IMR-90 (cell line): ENCODE results near the gene PDCD2. TPM values are rescaled to one million over a fixed set of nuclear protein-coding genes. Genes with fewer than 3 reads are reported as not detected.

Source experiments
- ATAC-seq: fragments of 200-7000 bp; cut with Tn5 transposase; 2 replicates; pipeline ENCODE4 v1.9.1; 2020; ENCODE audit warnings: low read depth, mild to moderate bottlenecking, moderate library complexity
- BruUV-seq: library from RNA; stranded (reverse); fragments of 400-500 nt; replicated peaks from 2 replicates; lab custom pipeline; 2021; lab: Mats Ljungman, UMichigan
- CTCF ChIA-PET: fragments of 300-600 bp; formaldehyde crosslinking; extraction: SDS; loops from one replicate; lab custom pipeline; 2021; ENCODE audit warnings: antibody characterized with exemption; lab: Yijun Ruan, JAX
- POLR2A ChIA-PET: fragments of 300-600 bp; sonication (Branson Sonifier 250); formaldehyde crosslinking; loops from one replicate; lab custom pipeline; 2022; ENCODE audit warnings: antibody characterized with exemption; ENCODE audit not compliant: unreplicated experiment; lab: Charles Lee
- DNase-seq: peaks from one replicate; pipeline ENCODE4 v3.0.0; 2013
- H2AFZ ChIP-seq: replicated peaks from 2 replicates; pipeline ENCODE3; 2013; ENCODE audit warnings: low read length, mild to moderate bottlenecking; ENCODE audit not compliant: poor library complexity
- H2AK5ac ChIP-seq: 2 replicates; pipeline ENCODE4 v1.6.1; 2013; ENCODE audit warnings: low read depth, low read length, inconsistent platforms
- H2AK9ac ChIP-seq: replicated peaks from 2 replicates; pipeline ENCODE3; 2013; ENCODE audit warnings: mild to moderate bottlenecking, low read depth, low read length, moderate library complexity; ENCODE audit not compliant: poor library complexity
- H2BK120ac ChIP-seq: 2 replicates; pipeline ENCODE4 v1.6.1; 2013; ENCODE audit warnings: low read depth, low read length, inconsistent platforms
- H2BK15ac ChIP-seq: 3 replicates; pipeline ENCODE4 v1.6.1; 2013; ENCODE audit warnings: low read depth, low read length, inconsistent platforms
- H2BK20ac ChIP-seq: 2 replicates; pipeline ENCODE4 v1.6.1; 2013; ENCODE audit warnings: low read depth, mild to moderate bottlenecking, inconsistent platforms, low read length, moderate library complexity
- H2BK5ac ChIP-seq: 2 replicates; pipeline ENCODE4 v1.6.1; 2013; ENCODE audit warnings: mild to moderate bottlenecking, low read depth, low read length, inconsistent platforms; ENCODE audit not compliant: poor library complexity, severe bottlenecking
- H3K14ac ChIP-seq: replicated peaks from 2 replicates; pipeline ENCODE4 v1.6.1; 2013; ENCODE audit warnings: low read depth, low read length, inconsistent platforms
- H3K18ac ChIP-seq: 2 replicates; pipeline ENCODE4 v1.6.1; 2013; ENCODE audit warnings: low read depth, low read length, control low read depth
- H3K23ac ChIP-seq: 2 replicates; pipeline ENCODE4 v1.6.1; 2013; ENCODE audit warnings: low read depth, low read length, inconsistent platforms
- H3K27ac ChIP-seq: 2 replicates; pipeline ENCODE4 v1.5.1; 2013; ENCODE audit warnings: mild to moderate bottlenecking, control low read depth, low read length; ENCODE audit not compliant: insufficient read depth
- H3K27me3 ChIP-seq: 2 replicates; pipeline ENCODE4 v1.6.1; 2013; ENCODE audit warnings: low read length; ENCODE audit not compliant: control insufficient read depth, insufficient read depth
- H3K36me3 ChIP-seq: 2 replicates; pipeline ENCODE4 v1.6.1; 2013; ENCODE audit warnings: low read length, mixed read lengths; ENCODE audit not compliant: control insufficient read depth, insufficient read depth
- H3K4ac ChIP-seq: 2 replicates; pipeline ENCODE4 v1.6.1; 2013; ENCODE audit warnings: low read depth, low read length, inconsistent platforms
- H3K4me1 ChIP-seq: 2 replicates; pipeline ENCODE4 v1.6.1; 2013; ENCODE audit warnings: low read length, mixed read lengths; ENCODE audit not compliant: control insufficient read depth, insufficient read depth
- H3K4me2 ChIP-seq: 2 replicates; pipeline ENCODE4 v1.6.1; 2013; ENCODE audit warnings: low read depth, mild to moderate bottlenecking, control low read depth, low read length, moderate library complexity
- H3K4me3 ChIP-seq: 2 replicates; pipeline ENCODE4 v1.5.1; 2013; ENCODE audit warnings: low read depth, mild to moderate bottlenecking, control low read depth, low read length, moderate library complexity; ENCODE audit not compliant: insufficient read depth
- H3K56ac ChIP-seq: 2 replicates; pipeline ENCODE4 v1.6.1; 2013; ENCODE audit warnings: low read length, inconsistent platforms; ENCODE audit not compliant: insufficient read depth; ENCODE audit errors: extremely low read depth
- H3K79me1 ChIP-seq, 2 experiments: 2 replicates each; pipeline ENCODE4 v1.6.1; 2013; ENCODE audit warnings: low read length in 2 of 2, inconsistent platforms in 1 of 2, low read depth in 1 of 2
- H3K9ac ChIP-seq: 2 replicates; pipeline ENCODE4 v1.6.1; 2013; ENCODE audit warnings: low read depth, low read length, control low read depth
- H3K9me1 ChIP-seq: 2 replicates; pipeline ENCODE4 v1.6.1; 2013; ENCODE audit warnings: low read length, inconsistent platforms; ENCODE audit not compliant: insufficient read depth
- H3K9me3 ChIP-seq: 2 replicates; pipeline ENCODE4 v1.6.1; 2013; ENCODE audit warnings: low read length; ENCODE audit not compliant: control insufficient read depth, insufficient read depth
- H4K20me1 ChIP-seq: 2 replicates; pipeline ENCODE4 v1.6.1; 2013; ENCODE audit warnings: low read length, inconsistent platforms; ENCODE audit not compliant: insufficient read depth
- H4K5ac ChIP-seq: 2 replicates; pipeline ENCODE4 v1.6.1; 2013; ENCODE audit warnings: mild to moderate bottlenecking, low read depth, low read length, control low read depth
- H4K8ac ChIP-seq, 2 experiments: 2 replicates each; pipeline ENCODE4 v1.6.1; 2013; ENCODE audit warnings: low read depth in 2 of 2, low read length in 2 of 2, control low read depth in 1 of 2, inconsistent platforms in 1 of 2
- H4K91ac ChIP-seq: 2 replicates; pipeline ENCODE4 v1.6.1; 2013; ENCODE audit warnings: low read depth, low read length, inconsistent platforms; ENCODE audit not compliant: insufficient read depth
- BHLHE40 ChIP-seq: fragments of 150-350 bp; IDR thresholded peaks from 2 replicates; pipeline ENCODE4 v1.6.1; 2016; ENCODE audit warnings: mild to moderate bottlenecking, low read depth, low read length
- CEBPB ChIP-seq: IDR thresholded peaks from 2 replicates; pipeline ENCODE4 v1.6.1; 2012; ENCODE audit warnings: low read depth, low read length, improper control_type of control experiment
- CHD1 ChIP-seq: IDR thresholded peaks from 2 replicates; pipeline ENCODE4 v1.6.1; 2012; ENCODE audit warnings: low read depth, low read length, improper control_type of control experiment
- CTCF ChIP-seq: conservative IDR thresholded peaks from 2 replicates; pipeline ENCODE4 v1.5.1; 2012; ENCODE audit warnings: mild to moderate bottlenecking, low read depth, low read length, improper control_type of control experiment
- ELK1 ChIP-seq: fragments of 150-350 bp; IDR thresholded peaks from 2 replicates; pipeline ENCODE4 v1.6.1; 2016; ENCODE audit warnings: low read depth, mild to moderate bottlenecking, low read length, moderate library complexity, borderline replicate concordance
- FOS ChIP-seq: fragments of 150-350 bp; IDR thresholded peaks from 2 replicates; pipeline ENCODE4 v1.6.1; 2016; ENCODE audit warnings: low read depth, low read length
- MAFK ChIP-seq: IDR thresholded peaks from 2 replicates; pipeline ENCODE4 v1.6.1; 2012; ENCODE audit warnings: low read depth, low read length, improper control_type of control experiment
- MAZ ChIP-seq: IDR thresholded peaks from 2 replicates; pipeline ENCODE4 v1.6.1; 2012; ENCODE audit warnings: low read depth, mild to moderate bottlenecking, low read length, improper control_type of control experiment, moderate library complexity, borderline replicate concordance
- MXI1 ChIP-seq: IDR thresholded peaks from 2 replicates; pipeline ENCODE4 v1.6.1; 2012; ENCODE audit warnings: low read depth, mild to moderate bottlenecking, low read length, moderate library complexity, borderline replicate concordance
- NFE2L2 ChIP-seq: fragments of 150-350 bp; IDR thresholded peaks from 2 replicates; pipeline ENCODE4 v1.6.1; 2016; ENCODE audit warnings: low read depth, mild to moderate bottlenecking, low read length
- POLR2A ChIP-seq: IDR thresholded peaks from 2 replicates; pipeline ENCODE4 v1.6.1; 2012; ENCODE audit warnings: mild to moderate bottlenecking, low read depth, low read length
- RAD21 ChIP-seq: IDR thresholded peaks from 2 replicates; pipeline ENCODE4 v1.6.1; 2012; ENCODE audit warnings: low read length, improper control_type of control experiment
- RCOR1 ChIP-seq: IDR thresholded peaks from 2 replicates; pipeline ENCODE4 v1.6.1; 2012; ENCODE audit warnings: mild to moderate bottlenecking, low read length, improper control_type of control experiment; ENCODE audit not compliant: insufficient replicate concordance
- RFX5 ChIP-seq: IDR thresholded peaks from 2 replicates; pipeline ENCODE4 v1.8.0; 2012; ENCODE audit warnings: low read depth, mild to moderate bottlenecking, low read length, moderate library complexity
- SMC3 ChIP-seq: fragments of 150-350 bp; IDR thresholded peaks from 2 replicates; pipeline ENCODE4 v1.6.1; 2016; ENCODE audit warnings: low read depth, mild to moderate bottlenecking, antibody characterized with exemption, low read length, moderate library complexity
- USF2 ChIP-seq: fragments of 150-350 bp; IDR thresholded peaks from 2 replicates; pipeline ENCODE4 v1.6.1; 2017; ENCODE audit warnings: mild to moderate bottlenecking, antibody characterized with exemption, low read length, low read depth
- WGBS, 2 experiments: methylation state at CpG; one replicate each; pipeline versions ENCODE4 v1.1.5 to v1.1.7; 2013; ENCODE audit warnings: missing lambda C conversion rate in 2 of 2; ENCODE audit not compliant: insufficient read length in 1 of 2; ENCODE audit errors: extremely low coverage in 2 of 2; 5-methylcytosine and 5-hydroxymethylcytosine counted together
- dilution Hi-C: fragments of 300-500 bp; cut with HindIII; formaldehyde crosslinking; loops from one replicate; pipeline ENCODE4 v1.14.3; 2018; ENCODE audit warnings: low sequenced_read_pairs; ENCODE audit not compliant: unreplicated experiment
- in situ Hi-C: fragments of 300-500 bp; cut with MboI; formaldehyde crosslinking; loops from 3 replicates; pipeline ENCODE4 v1.14.3; 2019; ENCODE audit warnings: low sequenced_read_pairs, inconsistent platforms, mixed read lengths
- intact Hi-C: fragments of 100-400 bp; cut with micrococcal nuclease; formaldehyde crosslinking; loops from 2 replicates; pipeline ENCODE4 v1.10.0; 2022
- polyA plus RNA-seq, 3 experiments: library from polyadenylated mRNA; depleted of rRNA; stranded (reverse); fragments of >200 nt; gene quantifications; 2 replicates each; pipeline ENCODE4 v1.2.3, GENCODE V29; 2012; ENCODE audit warnings: low replicate concordance in 1 of 3
- total RNA-seq: library from RNA; depleted of rRNA; stranded (reverse); fragments of >200 nt; gene quantifications from 2 replicates; pipeline ENCODE4 v1.2.3, GENCODE V29; 2012

Gene PDCD2
- total and polyA plus RNA-seq, 2 of the 4 experiments (the other 2 are of a cell fraction): 46.1 to 48.8 TPM

- no peaks in the 10 kb centered on the region for H4K20me1 ChIP-seq
- no peak overlapping the region for H2AK9ac ChIP-seq
- no peaks in the 10 kb centered on the region for H3K9me3 ChIP-seq
- no peaks in the 10 kb centered on the region for H3K4me1 ChIP-seq
- H2BK5ac ChIP-seq: no peak overlapping the region
- no peak overlapping the region for H3K27ac ChIP-seq
- no peaks in the 10 kb centered on the region for H3K27me3 ChIP-seq
- ATAC-seq (no peak), DNase-seq (no peak)
- CTCF ChIA-PET: interaction anchor here (0.7 kb wide), 1 partner anchor 694 kb away, joined by 4 read pairs; no protein-coding TSS in a partner anchor
- no peak overlapping the region for H4K5ac ChIP-seq
- POLR2A ChIA-PET: no interaction called here
- no peaks in the 10 kb centered on the region for H3K9me1 ChIP-seq
- H3K23ac ChIP-seq: no peak overlapping the region
- H3K36me3 ChIP-seq: no peaks in the 10 kb centered on the region
- no peak overlapping the region for H2BK120ac ChIP-seq
- 20% methylated on average over 1 of the region's 7 CpGs; no CpG with 5 or more reads in 1 of the 2 experiments for WGBS, 2 experiments
- intact Hi-C loops (loop anchor here (10.0 kb wide), 1 partner anchor 1001 kb away; no protein-coding TSS in a partner anchor), in situ Hi-C loops (no loop called here), dilution Hi-C loops (no loop called here)
- no peak overlapping the region for H4K8ac ChIP-seq
- no peak overlapping the region for H2BK20ac ChIP-seq
- H3K79me1 ChIP-seq: no peaks in the 10 kb centered on the region
- no TSS peak for BruUV-seq
- no peak overlapping the region for H2BK15ac ChIP-seq
- no peak overlapping the region for H2AK5ac ChIP-seq
- H3K14ac ChIP-seq: no peak overlapping the region
- no peak overlapping the region for H3K4me2 ChIP-seq
- no peak overlapping the region for H3K4ac ChIP-seq
- no peak overlapping the region for H3K18ac ChIP-seq
- no peak for TF ChIP-seq ELK1
- no peak for TF ChIP-seq NFE2L2
- TF ChIP-seq MAFK: no peak
- no peak for TF ChIP-seq SMC3
- no peak for TF ChIP-seq POLR2A
- no peak for TF ChIP-seq CHD1
- TF ChIP-seq RCOR1: no peak
- TF ChIP-seq CEBPB: no peak
- no peak for TF ChIP-seq RAD21
- TF ChIP-seq RFX5: no peak
- no peak for TF ChIP-seq MAZ
- TF ChIP-seq USF2: no peak
- no peak for TF ChIP-seq MXI1
- TF ChIP-seq BHLHE40: no peak
- TF ChIP-seq FOS: no peak
- TF ChIP-seq CTCF: no peak
- no peak overlapping the region for H3K9ac ChIP-seq
- H3K56ac ChIP-seq: no peak overlapping the region
- no peak overlapping the region for H3K4me3 ChIP-seq
- no peak overlapping the region for H2AFZ ChIP-seq
- H4K91ac ChIP-seq: no peak overlapping the region
Observed at GRCh38 chr6:170525795-170526194, 58.6 kb downstream of the PDCD2 start.
